Measurements from ENCODE around the gene SH3BP5L.
"Not testable (repeated sequence)": the region's sequence is repeated elsewhere in the genome, so short reads cannot be mapped to it uniquely, and the experiment has no call there.

SH3BP5L gene

DNA sequence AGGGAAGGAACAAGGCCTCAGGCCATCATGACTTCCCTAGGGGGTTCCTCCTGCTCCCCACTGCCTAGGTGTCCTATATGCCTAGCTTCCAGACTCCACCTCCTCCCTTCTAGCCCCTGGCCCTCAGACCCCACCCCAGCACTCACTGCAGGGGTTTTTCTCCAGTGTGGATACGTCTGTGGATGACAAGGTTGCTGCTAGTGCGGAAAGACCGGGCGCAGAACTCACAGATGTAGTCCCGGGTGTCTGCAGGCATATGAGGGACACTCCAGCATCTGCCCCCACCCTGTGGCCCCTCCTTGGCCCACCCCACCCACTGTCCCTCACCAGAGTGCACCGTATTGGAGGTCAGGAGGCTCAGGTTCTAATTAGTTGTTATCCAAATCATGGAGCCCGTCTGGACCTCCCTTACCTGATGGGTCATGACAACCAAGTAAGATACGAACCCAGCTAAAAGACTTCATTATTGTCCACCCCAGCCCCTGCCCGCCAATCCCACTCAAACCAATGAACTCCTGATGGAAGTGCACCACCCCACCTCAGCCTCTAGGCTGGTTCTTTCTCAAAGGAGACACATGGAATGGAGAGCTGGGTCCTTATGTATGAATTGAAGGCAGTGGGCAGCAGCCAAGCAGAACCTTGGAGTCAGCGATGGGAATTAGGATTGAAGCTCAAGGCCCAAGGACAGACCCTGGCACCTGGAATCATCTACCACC lies 25.0 kb upstream of the SH3BP5L start:
- DNase-seq (ENCODE audit: low read depth) = no peak

DNA sequence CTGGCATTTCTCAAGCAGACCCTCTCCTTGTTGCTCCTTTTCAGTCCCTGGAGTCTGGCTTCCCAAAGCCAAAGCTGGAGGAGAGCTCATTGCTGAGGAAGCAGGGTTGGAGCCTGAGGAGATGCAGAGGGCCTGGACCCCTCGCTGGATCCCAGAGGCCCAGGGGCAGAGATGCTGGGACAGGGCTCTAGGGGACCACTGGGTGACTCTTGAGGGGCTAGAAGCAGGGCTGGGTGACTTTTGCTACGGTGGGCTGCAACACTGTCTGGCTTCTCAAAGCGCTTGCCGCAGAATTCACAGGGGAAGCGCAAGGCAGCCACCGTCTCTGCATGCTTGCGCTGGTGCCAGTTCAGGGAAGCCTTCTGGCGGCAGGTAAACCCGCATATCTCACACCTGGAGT lies 24.4 kb upstream of the SH3BP5L start:
- DNase-seq (ENCODE audit: low read depth) = no peak

DNA sequence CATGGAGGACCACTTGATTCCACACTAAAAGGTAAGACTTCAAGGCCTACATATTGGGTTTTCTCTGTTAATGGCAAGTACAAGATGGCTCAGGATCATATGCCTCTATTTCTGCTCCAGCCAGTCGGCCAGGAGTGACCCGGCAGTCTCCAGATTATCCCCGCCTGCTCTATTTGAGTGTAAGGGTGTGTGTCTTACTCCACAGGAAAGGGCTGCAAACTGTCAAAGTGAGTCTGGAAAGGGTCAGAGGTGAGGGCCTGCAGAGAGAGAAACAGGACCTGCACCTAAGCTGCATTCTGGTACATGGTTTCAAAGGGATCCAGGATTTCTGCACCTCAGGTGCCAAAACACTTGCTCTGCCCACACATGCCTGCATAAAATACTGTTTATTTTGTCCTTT lies 23.9 kb upstream of the SH3BP5L start:
- DNase-seq (ENCODE audit: low read depth) = no peak

DNA sequence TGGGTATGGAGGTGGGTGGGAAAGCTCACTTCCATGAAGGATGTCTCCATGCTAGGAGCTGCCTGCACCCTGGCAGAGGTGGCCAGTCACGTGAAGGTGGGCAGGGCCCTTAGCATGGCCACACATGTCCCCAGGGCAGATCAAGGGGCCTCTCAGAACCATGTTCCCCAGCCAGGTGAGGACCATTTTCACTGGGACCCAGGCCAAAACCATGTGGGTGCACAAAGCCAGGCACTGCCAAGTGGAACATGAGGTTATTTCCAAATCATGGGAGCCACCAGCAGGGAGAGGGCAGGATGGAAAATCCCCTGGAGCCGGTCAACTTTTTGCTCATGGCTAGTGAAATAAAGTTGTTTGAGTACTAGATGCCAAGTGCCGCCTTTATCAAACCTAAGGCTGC lies 23.4 kb upstream of the SH3BP5L start:
- no peak for DNase-seq (ENCODE audit: low read depth)

DNA sequence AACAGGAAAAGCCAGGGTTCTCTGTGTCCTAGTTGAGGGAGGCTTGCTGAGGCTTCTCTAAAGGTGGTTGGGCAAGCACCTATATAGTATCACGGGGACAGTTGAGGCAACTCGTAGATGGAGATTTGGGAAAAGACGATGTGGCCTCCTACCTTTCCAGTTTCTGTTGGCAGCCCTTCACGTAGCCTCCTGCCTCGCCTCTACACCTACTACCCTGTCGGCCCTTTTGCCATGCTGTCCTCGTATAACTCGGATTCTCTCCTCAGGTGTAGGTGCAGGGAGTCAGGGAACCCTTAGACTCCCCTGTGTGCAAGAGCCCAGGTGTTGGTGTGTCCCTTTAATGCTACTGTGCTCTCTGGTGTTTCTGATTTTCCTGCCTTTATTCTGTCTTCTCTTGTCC lies 22.9 kb upstream of the SH3BP5L start:
- no peak for DNase-seq (ENCODE audit: low read depth)

DNA sequence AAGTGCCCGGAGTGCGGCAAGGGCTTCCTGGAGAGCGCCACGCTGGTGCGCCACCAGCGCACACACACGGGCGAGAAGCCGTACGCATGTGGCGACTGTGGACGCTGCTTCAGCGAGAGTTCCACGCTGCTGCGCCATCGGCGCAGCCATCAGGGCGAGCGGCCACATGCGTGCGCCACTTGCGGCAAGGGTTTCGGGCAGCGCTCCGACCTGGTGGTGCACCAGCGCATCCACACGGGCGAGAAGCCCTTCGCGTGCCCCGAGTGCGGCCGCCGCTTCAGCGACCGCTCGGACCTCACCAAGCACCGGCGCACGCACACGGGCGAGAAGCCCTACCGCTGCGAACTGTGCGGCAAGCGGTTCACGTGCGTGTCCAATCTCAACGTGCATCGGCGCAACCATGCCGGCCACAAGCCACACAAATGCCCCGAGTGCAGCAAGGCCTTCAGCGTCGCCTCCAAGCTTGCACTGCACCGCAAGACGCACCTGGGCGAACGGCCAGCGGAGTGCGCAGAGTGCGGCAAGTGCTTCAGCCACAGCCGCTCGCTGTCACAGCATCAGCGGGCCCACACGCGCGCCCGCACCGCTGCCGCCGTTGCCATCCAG lies 22.3 kb upstream of the SH3BP5L start:
- DNase-seq (ENCODE audit: low read depth) = no peak

DNA sequence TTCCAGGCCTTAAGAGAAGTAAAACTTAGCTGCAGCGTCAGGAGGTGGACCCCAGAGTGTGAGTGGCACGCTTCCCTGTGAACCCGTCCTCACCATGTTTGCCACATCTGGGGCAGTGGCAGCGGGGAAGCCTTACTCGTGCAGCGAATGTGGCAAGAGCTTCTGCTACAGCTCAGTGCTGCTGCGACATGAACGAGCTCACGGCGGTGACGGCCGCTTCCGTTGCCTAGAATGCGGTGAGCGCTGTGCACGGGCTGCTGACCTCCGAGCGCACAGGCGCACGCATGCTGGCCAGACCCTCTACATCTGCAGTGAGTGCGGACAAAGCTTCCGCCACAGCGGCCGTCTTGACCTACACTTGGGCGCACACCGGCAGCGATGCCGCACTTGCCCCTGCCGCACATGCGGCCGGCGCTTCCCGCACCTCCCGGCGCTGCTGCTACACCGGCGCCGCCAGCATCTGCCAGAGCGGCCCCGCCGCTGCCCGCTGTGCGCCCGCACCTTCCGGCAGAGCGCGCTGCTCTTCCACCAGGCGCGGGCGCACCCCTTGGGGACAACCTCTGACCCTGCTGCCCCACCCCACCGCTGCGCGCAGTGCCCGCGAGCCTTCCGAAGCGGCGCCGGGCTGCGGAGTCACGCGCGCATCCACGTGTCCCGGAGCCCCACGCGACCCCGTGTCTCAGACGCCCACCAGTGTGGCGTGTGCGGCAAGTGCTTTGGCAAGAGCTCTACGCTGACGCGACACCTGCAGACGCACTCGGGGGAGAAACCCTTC lies 21.7 kb upstream of the SH3BP5L start:
- DNase-seq (ENCODE audit: low read depth) = no peak

DNA sequence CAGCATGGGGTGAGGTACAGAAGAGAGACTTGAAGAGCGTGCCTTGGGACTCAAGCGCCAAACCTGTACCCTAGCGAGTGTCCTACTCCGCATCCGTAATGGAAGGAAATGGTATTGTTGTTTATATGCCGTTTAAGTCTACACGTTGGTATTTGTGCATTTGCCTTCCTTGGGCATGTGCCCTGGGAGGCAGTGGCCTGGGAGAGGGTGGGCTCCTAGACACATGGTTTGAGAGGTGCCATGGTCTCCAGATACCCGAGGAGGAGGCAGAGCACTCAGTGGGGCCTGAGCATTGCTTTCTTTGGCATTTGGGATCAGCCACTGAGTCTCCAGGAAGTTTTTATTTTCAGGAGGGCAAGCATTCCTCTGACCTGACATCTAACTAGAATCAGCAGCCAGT lies 18.8 kb upstream of the SH3BP5L start:
- no peak for DNase-seq (ENCODE audit: low read depth)

DNA sequence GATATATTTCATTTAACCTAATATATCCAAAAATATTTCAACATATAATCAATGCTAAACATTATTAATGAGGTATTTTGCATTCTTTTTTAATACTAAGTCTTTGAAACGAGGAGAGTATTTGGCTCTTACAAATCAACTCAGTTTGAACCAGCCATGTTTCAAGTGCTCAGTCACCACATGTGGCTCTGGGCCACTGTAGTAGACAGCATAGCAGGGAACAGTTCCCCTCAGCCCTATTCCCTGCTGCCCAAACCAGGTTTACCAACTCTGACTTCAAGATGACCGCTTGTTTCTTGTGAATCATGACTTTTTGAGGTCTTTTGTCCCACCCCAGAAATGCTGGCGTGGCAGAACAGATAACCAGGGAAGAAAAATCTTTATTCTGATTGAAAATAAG lies 18.0 kb upstream of the SH3BP5L start:
- DNase-seq (ENCODE audit: low read depth) = no peak

DNA sequence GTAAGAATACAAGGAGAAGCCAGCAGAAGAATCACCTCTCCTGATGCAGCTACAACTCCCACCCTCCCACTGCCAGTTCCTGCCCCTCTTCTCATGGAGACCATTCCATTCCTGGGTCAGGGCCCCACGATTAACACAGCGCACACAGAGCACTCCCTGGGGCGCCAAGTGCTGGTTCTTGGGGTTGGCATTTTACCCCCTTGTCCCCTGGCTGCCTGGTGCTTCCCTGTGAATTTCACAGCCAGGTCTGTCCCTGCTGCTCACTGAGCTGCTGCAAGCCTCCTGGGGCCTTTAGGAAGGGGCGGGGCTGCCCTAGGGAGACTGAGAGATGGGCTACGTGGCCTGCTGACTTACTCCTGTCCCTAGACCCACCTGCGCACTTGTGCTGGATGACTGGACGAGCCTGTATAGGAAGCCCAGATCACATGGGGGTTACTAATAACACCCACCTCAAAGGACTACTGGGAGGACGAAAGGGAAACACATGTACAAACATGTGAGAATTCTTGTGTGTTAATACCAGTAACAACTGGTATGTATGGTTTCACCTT lies 17.1 kb upstream of the SH3BP5L start:
- DNase-seq (ENCODE audit: low read depth) = no peak

DNA sequence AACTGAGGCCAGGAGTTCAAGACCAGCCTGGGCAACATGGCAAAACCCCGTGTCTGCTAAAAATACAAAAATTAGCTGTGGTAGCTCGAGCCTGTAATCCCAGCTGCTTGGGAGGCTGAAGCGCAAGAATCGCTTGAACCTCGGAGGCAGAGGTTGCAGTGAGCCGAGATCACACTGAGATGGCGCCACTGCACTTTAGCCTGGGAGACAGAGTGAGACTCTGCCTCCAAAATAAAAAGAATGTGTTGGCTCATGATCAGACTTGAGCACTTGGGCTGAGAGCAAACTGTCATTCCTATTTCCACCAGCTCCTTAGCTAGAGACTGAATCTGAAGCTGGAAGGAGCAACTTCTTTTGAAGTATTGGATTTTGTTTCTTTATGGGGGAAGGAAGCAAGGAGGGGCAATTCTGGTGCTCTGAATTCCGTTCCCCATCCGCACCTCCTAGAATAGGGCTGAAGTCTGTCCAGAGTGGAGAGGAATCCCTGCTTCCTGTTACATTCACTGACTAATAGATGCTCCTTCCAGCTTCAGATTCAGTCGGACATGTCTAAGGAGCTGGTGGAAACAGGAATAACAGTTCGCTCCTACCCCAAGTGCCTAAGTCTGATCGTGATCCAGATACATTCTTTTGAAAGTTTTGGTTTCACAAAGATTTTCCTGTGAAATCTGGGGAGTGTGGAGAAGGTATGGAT lies 16.1 kb upstream of the SH3BP5L start:
- peak; percentile 63 for DNase-seq (ENCODE audit: low read depth)

DNA sequence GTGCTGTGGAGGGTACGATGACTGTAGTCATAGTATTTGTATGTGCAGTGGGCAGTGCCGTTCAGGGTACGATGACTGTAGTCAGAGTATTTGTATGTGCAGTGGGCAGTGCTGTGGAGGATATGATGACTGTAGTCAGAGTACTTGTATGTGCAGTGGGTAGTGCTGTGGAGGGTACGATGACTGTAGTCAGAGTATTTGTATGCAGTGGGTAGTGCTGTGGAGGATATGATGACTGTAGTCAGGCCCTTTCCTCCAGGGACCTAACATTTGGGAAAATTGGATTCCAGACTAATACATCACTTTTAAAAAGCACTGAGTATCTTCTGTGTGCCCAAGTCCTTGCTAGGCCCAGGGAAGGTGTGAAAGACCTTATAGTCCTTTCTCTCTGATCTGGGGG lies 15.2 kb upstream of the SH3BP5L start:
- peak; percentile 20 for DNase-seq (ENCODE audit: low read depth)

DNA sequence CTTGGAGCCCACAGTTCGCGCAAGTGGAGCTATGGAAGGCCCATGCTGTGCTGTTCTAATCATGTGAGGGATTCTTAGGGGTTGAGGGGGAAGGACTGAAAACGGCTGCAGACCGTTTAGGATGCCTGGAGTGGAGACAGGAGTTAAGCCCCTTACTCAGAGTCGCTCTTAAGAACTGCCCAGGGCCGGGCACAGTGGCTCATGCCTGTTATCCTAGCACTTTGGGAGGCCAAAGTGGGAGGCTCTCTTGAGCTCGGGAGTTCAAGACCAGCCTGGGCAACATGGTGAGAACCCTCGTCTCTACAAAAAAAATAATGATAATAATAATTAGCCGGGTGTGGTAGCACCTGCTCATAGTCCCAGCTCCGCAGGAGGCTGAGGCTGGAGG lies 13.4 kb upstream of the SH3BP5L start:
- no peak for DNase-seq (ENCODE audit: low read depth)

DNA sequence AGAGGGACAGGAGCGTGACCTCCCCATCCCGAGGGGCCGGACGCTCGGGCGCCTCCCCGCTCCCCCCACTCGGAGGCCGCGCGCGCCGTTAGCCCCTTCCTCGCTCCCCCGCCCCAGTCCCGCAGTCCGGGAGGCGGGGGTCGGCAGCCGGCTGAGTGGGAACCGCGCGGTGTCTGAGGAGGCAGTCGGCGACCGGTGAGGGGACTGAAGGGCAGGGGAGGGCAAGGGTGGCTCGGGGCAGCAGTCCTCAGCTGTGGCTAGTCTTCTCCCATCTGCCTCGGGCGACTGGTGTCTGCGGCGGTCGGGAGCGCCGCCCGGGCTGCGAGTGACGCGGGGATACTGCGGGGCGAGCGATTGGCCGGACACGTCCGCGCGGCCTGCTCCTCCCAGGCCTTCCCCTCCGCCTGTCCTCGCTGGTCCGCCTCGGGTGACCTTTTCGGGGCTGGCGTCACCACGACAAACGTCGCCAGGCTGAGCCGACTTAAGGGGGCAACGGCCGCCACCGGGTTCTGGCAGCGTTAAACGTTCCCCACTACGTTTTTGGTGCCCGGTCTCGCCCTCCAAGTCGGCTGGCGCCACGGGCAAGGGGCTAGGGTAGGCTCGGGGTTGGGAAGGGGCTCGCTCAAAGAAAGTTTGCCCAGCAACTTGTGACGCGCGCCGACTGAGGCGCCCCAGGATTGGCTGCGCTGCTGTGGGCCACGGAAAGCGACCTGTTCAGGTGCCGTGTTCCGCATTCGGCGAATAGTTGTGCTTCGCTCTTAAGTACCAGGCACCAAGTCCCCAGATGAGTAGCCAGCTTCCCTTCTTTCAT lies 12.8 kb upstream of the SH3BP5L start:
- peak; percentile 95 for DNase-seq (ENCODE audit: low read depth)

DNA sequence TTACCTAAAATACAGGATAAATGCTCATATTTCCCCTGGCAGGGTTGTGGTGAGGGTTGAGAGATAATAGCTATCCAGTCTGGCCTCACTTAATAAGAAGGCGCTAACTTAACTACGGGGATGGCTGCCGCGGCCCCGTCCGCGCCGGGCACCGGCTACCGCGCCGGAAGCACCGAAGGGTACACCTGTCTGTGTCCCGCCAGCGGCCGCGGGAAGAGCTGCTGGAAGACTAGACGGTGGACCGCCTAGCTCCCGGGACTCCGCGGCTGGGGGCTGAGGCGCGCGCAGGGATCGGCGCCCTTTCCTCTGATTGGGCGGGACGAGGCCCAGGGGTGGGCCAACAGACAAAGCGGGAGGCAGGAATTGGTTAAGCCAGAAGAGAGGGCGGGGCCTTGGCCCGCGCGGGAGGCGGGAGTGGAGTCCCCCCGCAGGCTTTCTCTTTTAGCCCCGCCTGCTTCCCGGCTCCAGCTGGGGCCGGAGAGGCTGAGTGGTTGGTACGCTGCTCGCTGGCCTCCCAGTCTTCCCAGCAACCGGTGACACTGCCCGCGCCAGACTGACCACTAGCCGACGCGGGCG lies 12.2 kb upstream of the SH3BP5L start, which contains the start of gene ZNF672:
TSS of gene ZNF672 (plus strand) at position 444 of the 576 bp plus-strand sequence. CDS start 9,051 bp downstream, outside the sequence.
- peak; percentile 98 for DNase-seq (ENCODE audit: low read depth)

DNA sequence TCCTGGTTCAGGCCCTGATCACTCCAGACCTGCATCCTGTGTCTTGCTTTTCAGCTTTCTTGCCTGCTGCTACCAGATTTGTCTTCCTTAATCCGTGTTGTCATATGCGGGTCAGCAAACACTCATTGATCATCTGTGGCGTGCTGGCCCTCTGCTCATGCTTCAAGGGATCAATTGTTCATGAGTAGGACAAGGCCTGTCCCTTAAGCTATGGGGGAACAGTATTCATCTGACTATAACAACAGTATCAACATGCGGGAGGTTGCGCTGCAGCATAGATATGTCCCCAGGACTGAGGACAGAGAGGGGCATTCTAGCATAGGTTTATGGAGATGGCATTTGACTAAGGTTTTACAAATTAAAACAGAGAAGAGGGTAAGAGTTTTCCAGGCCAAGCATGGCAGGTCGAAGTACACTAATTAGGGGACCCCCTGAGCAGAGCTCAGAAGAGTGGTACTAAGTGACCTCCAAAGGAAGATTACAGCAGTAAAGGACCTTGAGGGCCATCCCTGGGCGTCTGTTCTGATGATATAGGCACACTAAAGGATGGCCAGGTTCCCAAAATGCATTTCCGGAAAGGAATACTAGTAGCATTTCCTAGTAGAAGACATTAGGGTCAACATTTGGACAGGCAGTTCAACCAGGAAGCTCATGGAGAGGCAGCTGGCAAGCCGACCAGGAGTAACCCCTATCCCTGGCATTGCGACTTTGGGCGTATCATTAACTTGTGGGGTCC lies 11.5 kb upstream of the SH3BP5L start:
- DNase-seq (ENCODE audit: low read depth) = no peak

DNA sequence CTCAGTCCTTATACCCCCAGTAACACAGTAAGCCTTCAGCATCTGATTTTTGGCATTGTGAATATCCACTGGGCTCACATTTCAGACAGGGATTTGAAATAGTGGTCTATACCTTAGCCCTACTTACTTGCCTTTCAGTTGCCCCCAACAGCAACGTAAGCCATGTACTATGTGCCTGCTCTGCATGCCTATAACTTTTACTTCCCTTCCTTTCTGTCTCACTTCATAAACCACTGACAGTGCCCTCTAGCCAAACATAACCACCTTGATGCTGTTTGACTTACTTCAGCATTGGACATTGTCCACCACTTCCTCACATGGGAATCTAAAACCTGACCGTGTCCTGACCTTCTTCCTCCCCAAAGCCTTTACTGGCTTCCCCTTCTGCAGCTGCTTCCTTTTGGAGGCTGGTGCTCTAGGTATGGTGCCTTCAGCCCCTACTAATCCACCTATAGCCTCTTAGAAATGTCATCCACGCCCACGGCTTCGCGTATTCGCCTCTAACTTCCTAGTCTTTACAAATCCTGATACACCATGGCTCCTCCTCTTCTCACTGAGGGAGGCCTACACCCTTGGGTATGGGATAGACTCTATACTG lies 8.7 kb upstream of the SH3BP5L start:
- DNase-seq (ENCODE audit: low read depth) = no peak

DNA sequence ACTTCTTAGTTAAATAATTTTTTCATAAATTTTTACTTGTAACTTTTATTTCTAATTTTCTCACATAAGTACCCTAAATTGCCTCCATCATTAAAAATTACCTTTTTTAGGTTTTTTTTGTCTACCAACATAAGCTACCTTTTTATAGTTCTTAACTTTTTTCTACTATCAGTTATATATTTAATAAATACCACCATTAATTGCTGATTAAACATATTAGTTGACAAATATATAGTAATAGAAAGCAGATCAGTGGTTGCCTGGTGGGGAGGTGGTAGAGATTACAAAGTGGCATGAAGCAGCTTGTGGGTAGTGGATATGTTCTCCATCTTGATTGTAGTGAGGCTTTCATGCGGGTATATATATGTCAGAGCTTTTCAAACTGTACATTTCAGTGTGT lies 6.1 kb upstream of the SH3BP5L start:
- DNase-seq (ENCODE audit: low read depth) = no peak

DNA sequence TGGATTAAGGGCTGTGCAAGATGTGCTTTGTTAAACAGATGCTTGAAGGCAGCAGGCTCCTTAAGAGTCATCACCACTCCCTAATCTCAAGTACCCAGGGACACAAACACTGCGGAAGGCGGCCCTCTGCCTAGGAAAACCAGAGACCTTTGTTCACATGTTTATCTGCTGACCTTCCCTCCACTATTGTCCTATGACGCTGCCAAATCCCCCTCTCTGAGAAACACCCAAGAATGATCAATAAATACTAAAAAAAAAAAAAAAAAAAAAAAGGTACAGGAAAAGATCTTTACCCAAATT lies 5.0 kb upstream of the SH3BP5L start:
- DNase-seq (ENCODE audit: low read depth) = not testable (repeated sequence)

DNA sequence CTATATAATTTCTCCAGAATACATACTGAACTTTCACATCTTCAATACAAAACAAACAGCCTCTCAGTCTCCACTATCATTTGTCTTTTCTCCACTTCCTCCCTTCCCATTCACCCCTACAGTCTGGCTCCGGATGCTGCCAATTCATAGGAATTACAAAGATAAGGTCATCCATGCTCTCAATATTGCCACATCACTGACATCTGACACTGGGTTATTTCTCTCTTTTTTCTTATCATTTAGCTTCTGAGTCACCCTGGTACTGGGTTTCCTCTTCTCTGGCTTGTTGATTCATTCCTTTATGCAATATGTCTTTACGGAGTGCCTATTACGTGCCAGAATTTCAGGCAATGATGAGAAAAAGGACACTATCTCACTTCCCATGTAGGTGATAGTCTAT lies 3.1 kb upstream of the SH3BP5L start:
- peak; percentile 49 for DNase-seq (ENCODE audit: low read depth)
